Measurements from ENCODE around the gene RALGAPA1.

The RALGAPA1 gene

GRCh38 chr14:35632676-35633075 lies 176.4 kb downstream of the RALGAPA1 start:
- no CpG with 5 or more reads among the region's 1 CpG for WGBS

DNA sequence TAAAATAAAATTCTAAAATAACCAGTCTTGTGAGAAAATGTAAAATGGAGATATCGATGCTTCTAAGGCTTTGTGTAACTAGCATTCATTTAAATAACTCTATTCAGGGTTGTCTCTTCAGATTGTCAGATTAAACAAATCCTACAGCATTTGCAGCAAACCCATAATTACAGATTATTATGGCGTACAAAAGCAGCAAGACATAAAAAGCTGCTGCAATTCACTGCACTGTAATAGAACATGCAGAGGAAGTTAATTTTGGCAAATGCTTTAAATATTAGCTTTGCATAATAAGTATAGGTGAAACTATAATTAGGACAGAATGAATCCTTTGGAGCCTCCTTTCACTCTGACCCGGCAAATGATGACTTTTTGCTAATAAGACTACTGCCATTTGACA lies 176.8 kb downstream of the RALGAPA1 start:
- no peak overlapping the region for H2BK12ac ChIP-seq (ENCODE audit: low read length in 2 of 2)
- no peak overlapping the region for H3K27ac ChIP-seq (ENCODE audit: low read length, poor library complexity, severe bottlenecking)
- H3K23ac ChIP-seq (ENCODE audit: low read length in 2 of 2): no peak overlapping the region
- no peaks in the 10 kb centered on the region for H3K79me1 ChIP-seq (replicated peaks; ENCODE audit: low read length, poor library complexity, severe bottlenecking)
- no peak overlapping the region for H4K8ac ChIP-seq (ENCODE audit: low read length)
- 86% methylated on average over 1 of the region's 3 CpGs for WGBS
- no peak overlapping the region for H2BK5ac ChIP-seq (ENCODE audit: low read depth, low read length, poor library complexity, severe bottlenecking)
- no peak overlapping the region for H2BK15ac ChIP-seq (ENCODE audit: low read depth, poor library complexity, severe bottlenecking)
- no peak overlapping the region for H3K4me2 ChIP-seq (ENCODE audit: low read length, poor library complexity, severe bottlenecking)
- H2AK5ac ChIP-seq (ENCODE audit: low read length, severe bottlenecking): no peak overlapping the region
- no peak overlapping the region for H3K4ac ChIP-seq (ENCODE audit: low read depth in 1 of 2, low read length in 2 of 2)
- no peak overlapping the region for H3K14ac ChIP-seq (ENCODE audit: low read length in 2 of 2)
- H3K4me3 ChIP-seq (ENCODE audit: insufficient read depth in 1 of 2, low read depth in 1 of 2, low read length in 2 of 2): no peak overlapping the region
- H3K4me1 ChIP-seq (ENCODE audit: control insufficient read depth, insufficient read depth, low read depth, low read length): no peaks in the 10 kb centered on the region
- peaks cover under 1% of the 10 kb centered on the region for H3K9me3 ChIP-seq (ENCODE audit: control insufficient read depth, low read length)
- no peak overlapping the region for H2BK120ac ChIP-seq (ENCODE audit: low read depth, low read length)
- no peak for DNase-seq
- H3K36me3 ChIP-seq (ENCODE audit: control insufficient read depth in 1 of 2, insufficient read depth in 2 of 2, low read depth in 1 of 2, low read length in 2 of 2): peaks cover 0 to 35% of the 10 kb centered on the region in 2 experiments
- H3K9ac ChIP-seq (ENCODE audit: low read length): no peak overlapping the region
- no peak overlapping the region for H3K18ac ChIP-seq (ENCODE audit: low read depth in 1 of 2, low read length in 2 of 2)
- H3K27me3 ChIP-seq (ENCODE audit: control insufficient read depth in 1 of 2, insufficient read depth in 1 of 2, low read length in 2 of 2): no peaks in the 10 kb centered on the region
- no peak overlapping the region for H4K91ac ChIP-seq (ENCODE audit: low read length)
- no peak overlapping the region for H2AFZ ChIP-seq (ENCODE audit: low read depth, low read length)

More at GRCh38 chr14:35632676-35633075, 176.4 kb downstream of the RALGAPA1 start:
- H3K79me1 ChIP-seq (replicated peaks; ENCODE audit: low read length, poor library complexity, severe bottlenecking): no peaks in the 10 kb centered on the region
- no peak overlapping the region for H3K4ac ChIP-seq (ENCODE audit: low read depth in 1 of 2, low read length in 2 of 2)
- H3K23ac ChIP-seq (ENCODE audit: low read length in 2 of 2): no peak overlapping the region
- H2BK15ac ChIP-seq (ENCODE audit: low read depth, poor library complexity, severe bottlenecking): no peak overlapping the region
- DNase-seq: peak; percentile 38
- H3K18ac ChIP-seq (ENCODE audit: low read depth in 1 of 2, low read length in 2 of 2): no peak overlapping the region
- no peak overlapping the region for H4K91ac ChIP-seq (ENCODE audit: low read length)
- no peak overlapping the region for H2BK12ac ChIP-seq (ENCODE audit: low read length in 2 of 2)
- no peak overlapping the region for H2AK5ac ChIP-seq (ENCODE audit: low read length, severe bottlenecking)
- no peak overlapping the region for H2AFZ ChIP-seq (ENCODE audit: low read depth, low read length)
- no peaks in the 10 kb centered on the region for H3K4me1 ChIP-seq (ENCODE audit: control insufficient read depth, insufficient read depth, low read depth, low read length)
- no peaks in the 10 kb centered on the region for H3K27me3 ChIP-seq (ENCODE audit: control insufficient read depth in 1 of 2, insufficient read depth in 1 of 2, low read length in 2 of 2)
- H4K8ac ChIP-seq (ENCODE audit: low read length): no peak overlapping the region
- H3K4me2 ChIP-seq (ENCODE audit: low read length, poor library complexity, severe bottlenecking): no peak overlapping the region
- H2BK5ac ChIP-seq (ENCODE audit: low read depth, low read length, poor library complexity, severe bottlenecking): no peak overlapping the region
- no peak overlapping the region for H2BK120ac ChIP-seq (ENCODE audit: low read depth, low read length)
- no peak overlapping the region for H3K27ac ChIP-seq (ENCODE audit: low read length, poor library complexity, severe bottlenecking)
- H3K4me3 ChIP-seq (ENCODE audit: insufficient read depth in 1 of 2, low read depth in 1 of 2, low read length in 2 of 2): no peak overlapping the region
- H3K9ac ChIP-seq (ENCODE audit: low read length): no peak overlapping the region
- H3K36me3 ChIP-seq (ENCODE audit: control insufficient read depth in 1 of 2, insufficient read depth in 2 of 2, low read depth in 1 of 2, low read length in 2 of 2): peaks cover 0 to 38% of the 10 kb centered on the region in 2 experiments
- H3K14ac ChIP-seq (ENCODE audit: low read length in 2 of 2): no peak overlapping the region
- H3K9me3 ChIP-seq (ENCODE audit: control insufficient read depth, low read length): peaks cover 5% of the 10 kb centered on the region

DNA sequence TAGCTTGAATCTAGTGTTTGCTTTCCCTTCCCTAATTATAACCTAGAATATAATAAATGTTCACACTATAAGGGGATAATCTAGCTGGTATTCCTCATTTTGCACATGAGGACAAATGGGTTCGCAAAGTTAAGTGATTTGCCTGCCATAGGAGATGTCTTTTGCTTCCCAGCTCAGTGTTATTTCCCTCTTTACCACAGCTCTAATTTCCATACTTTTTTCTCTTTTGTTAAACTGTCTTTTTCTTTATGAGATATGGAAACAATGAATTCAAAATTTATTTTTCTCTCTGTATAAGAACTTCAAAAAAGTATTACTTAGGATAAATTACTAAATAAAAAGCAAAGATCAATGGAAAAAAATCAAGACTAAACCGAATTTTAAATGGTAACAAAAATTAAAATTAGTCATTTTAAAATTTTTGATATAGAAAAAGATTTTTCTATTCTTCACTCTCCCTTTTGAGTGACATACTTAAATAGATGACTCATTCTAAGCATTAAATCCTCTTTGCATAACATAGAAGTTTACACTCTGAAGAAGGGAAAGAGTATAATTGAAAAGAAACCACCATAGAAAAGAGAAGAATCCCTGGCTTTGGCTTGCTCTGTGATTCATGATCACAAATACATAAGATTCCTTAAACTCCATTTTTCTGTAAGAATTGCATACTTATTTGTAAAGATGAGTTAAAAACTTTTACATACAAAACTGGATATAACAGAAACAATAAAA lies 177.9 kb downstream of the RALGAPA1 start:
- no peak overlapping the region for H2BK12ac ChIP-seq (ENCODE audit: low read length in 2 of 2)
- H3K18ac ChIP-seq (ENCODE audit: low read depth in 1 of 2, low read length in 2 of 2): no peak overlapping the region
- no peak overlapping the region for H3K23ac ChIP-seq (ENCODE audit: low read length in 2 of 2)
- no peaks in the 10 kb centered on the region for H3K4me1 ChIP-seq (ENCODE audit: control insufficient read depth, insufficient read depth, low read depth, low read length)
- 100% methylated on average over 1 of the region's 2 CpGs for WGBS
- H3K14ac ChIP-seq (ENCODE audit: low read length in 2 of 2): no peak overlapping the region
- H4K8ac ChIP-seq (ENCODE audit: low read length): no peak overlapping the region
- no peaks in the 10 kb centered on the region for H3K27me3 ChIP-seq (ENCODE audit: control insufficient read depth in 1 of 2, insufficient read depth in 1 of 2, low read length in 2 of 2)
- no peak overlapping the region for H3K4me3 ChIP-seq (ENCODE audit: insufficient read depth in 1 of 2, low read depth in 1 of 2, low read length in 2 of 2)
- no peak overlapping the region for H3K4ac ChIP-seq (ENCODE audit: low read depth in 1 of 2, low read length in 2 of 2)
- no peaks in the 10 kb centered on the region for H3K79me1 ChIP-seq (replicated peaks; ENCODE audit: low read length, poor library complexity, severe bottlenecking)
- H2AK5ac ChIP-seq (ENCODE audit: low read length, severe bottlenecking): no peak overlapping the region
- H3K36me3 ChIP-seq (ENCODE audit: control insufficient read depth in 1 of 2, insufficient read depth in 2 of 2, low read depth in 1 of 2, low read length in 2 of 2): peaks cover 0 to 35% of the 10 kb centered on the region in 2 experiments
- H2BK120ac ChIP-seq (ENCODE audit: low read depth, low read length): no peak overlapping the region
- no peak for DNase-seq
- H2AFZ ChIP-seq (ENCODE audit: low read depth, low read length): no peak overlapping the region
- H3K9me3 ChIP-seq (ENCODE audit: control insufficient read depth, low read length): no peaks in the 10 kb centered on the region
- no peak overlapping the region for H2BK5ac ChIP-seq (ENCODE audit: low read depth, low read length, poor library complexity, severe bottlenecking)
- no peak overlapping the region for H3K9ac ChIP-seq (ENCODE audit: low read length)
- no peak overlapping the region for H2BK15ac ChIP-seq (ENCODE audit: low read depth, poor library complexity, severe bottlenecking)
- H3K4me2 ChIP-seq (ENCODE audit: low read length, poor library complexity, severe bottlenecking): no peak overlapping the region
- H3K27ac ChIP-seq (ENCODE audit: low read length, poor library complexity, severe bottlenecking): no peak overlapping the region
- no peak overlapping the region for H4K91ac ChIP-seq (ENCODE audit: low read length)

- H3K18ac ChIP-seq (ENCODE audit: low read depth in 1 of 2, low read length in 2 of 2): no peak overlapping the region
- no peaks in the 10 kb centered on the region for H3K79me1 ChIP-seq (replicated peaks; ENCODE audit: low read length, poor library complexity, severe bottlenecking)
- no peaks in the 10 kb centered on the region for H3K27me3 ChIP-seq (ENCODE audit: control insufficient read depth in 1 of 2, insufficient read depth in 1 of 2, low read length in 2 of 2)
- H3K23ac ChIP-seq (ENCODE audit: low read length in 2 of 2): no peak overlapping the region
- 73% methylated on average over 3 of the region's 3 CpGs for WGBS
- no peak overlapping the region for H2BK5ac ChIP-seq (ENCODE audit: low read depth, low read length, poor library complexity, severe bottlenecking)
- no peak overlapping the region for H2BK12ac ChIP-seq (ENCODE audit: low read length in 2 of 2)
- no peak overlapping the region for H3K4me3 ChIP-seq (ENCODE audit: insufficient read depth in 1 of 2, low read depth in 1 of 2, low read length in 2 of 2)
- peaks cover 0 to 28% of the 10 kb centered on the region in 2 experiments for H3K36me3 ChIP-seq (ENCODE audit: control insufficient read depth in 1 of 2, insufficient read depth in 2 of 2, low read depth in 1 of 2, low read length in 2 of 2)
- no peak overlapping the region for H4K8ac ChIP-seq (ENCODE audit: low read length)
- H3K9me3 ChIP-seq (ENCODE audit: control insufficient read depth, low read length): no peaks in the 10 kb centered on the region
- H3K9ac ChIP-seq (ENCODE audit: low read length): no peak overlapping the region
- H2BK120ac ChIP-seq (ENCODE audit: low read depth, low read length): no peak overlapping the region
- no peaks in the 10 kb centered on the region for H3K4me1 ChIP-seq (ENCODE audit: control insufficient read depth, insufficient read depth, low read depth, low read length)
- H2AFZ ChIP-seq (ENCODE audit: low read depth, low read length): no peak overlapping the region
- no peak overlapping the region for H2BK15ac ChIP-seq (ENCODE audit: low read depth, poor library complexity, severe bottlenecking)
- H2AK5ac ChIP-seq (ENCODE audit: low read length, severe bottlenecking): no peak overlapping the region
- H3K27ac ChIP-seq (ENCODE audit: low read length, poor library complexity, severe bottlenecking): no peak overlapping the region
- H4K91ac ChIP-seq (ENCODE audit: low read length): no peak overlapping the region
- H3K4me2 ChIP-seq (ENCODE audit: low read length, poor library complexity, severe bottlenecking): no peak overlapping the region
- DNase-seq: no peak
- no peak overlapping the region for H3K4ac ChIP-seq (ENCODE audit: low read depth in 1 of 2, low read length in 2 of 2)
- no peak overlapping the region for H3K14ac ChIP-seq (ENCODE audit: low read length in 2 of 2)
Measured at GRCh38 chr14:35628989-35629388, 180.1 kb downstream of the RALGAPA1 start.
